ENCODE data around the gene EMC1.
"Not testable (repeated sequence)": the region's sequence is repeated elsewhere in the genome, so short reads cannot be mapped to it uniquely, and the experiment has no call there.

Gene EMC1

DNA sequence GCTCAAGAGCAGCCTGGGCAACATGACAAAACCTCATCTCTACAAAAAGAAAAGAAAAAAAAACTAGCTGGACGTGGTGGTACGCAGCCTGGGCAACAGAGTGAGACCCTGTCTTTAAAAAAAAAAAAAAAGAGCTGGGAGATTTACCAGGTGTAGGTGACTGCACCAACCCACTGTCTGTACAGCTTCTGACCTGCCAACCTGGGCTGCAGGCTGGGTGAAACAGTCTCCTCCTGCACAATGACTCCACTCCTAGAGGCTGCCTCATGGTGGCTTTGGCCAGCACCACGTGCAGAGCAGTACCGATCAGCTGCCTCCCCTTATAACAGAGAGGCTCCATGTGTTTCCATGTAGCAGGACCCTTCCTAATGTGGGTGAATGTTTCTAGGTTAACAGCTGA lies 4.0 kb upstream of the EMC1 start:
- Histone ChIP-seq H3K4me3 (no peak overlapping the region), H3K27ac (no peak overlapping the region)
- TF ChIP-seq, protein P1, sequence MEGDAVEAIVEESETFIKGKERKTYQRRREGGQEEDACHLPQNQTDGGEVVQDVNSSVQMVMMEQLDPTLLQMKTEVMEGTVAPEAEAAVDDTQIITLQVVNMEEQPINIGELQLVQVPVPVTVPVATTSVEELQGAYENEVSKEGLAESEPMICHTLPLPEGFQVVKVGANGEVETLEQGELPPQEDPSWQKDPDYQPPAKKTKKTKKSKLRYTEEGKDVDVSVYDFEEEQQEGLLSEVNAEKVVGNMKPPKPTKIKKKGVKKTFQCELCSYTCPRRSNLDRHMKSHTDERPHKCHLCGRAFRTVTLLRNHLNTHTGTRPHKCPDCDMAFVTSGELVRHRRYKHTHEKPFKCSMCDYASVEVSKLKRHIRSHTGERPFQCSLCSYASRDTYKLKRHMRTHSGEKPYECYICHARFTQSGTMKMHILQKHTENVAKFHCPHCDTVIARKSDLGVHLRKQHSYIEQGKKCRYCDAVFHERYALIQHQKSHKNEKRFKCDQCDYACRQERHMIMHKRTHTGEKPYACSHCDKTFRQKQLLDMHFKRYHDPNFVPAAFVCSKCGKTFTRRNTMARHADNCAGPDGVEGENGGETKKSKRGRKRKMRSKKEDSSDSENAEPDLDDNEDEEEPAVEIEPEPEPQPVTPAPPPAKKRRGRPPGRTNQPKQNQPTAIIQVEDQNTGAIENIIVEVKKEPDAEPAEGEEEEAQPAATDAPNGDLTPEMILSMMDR (IDR thresholded peaks at IDR 0.05), result no peak
- no peak for DNase-seq (ENCODE audit: low spot score)

DNA sequence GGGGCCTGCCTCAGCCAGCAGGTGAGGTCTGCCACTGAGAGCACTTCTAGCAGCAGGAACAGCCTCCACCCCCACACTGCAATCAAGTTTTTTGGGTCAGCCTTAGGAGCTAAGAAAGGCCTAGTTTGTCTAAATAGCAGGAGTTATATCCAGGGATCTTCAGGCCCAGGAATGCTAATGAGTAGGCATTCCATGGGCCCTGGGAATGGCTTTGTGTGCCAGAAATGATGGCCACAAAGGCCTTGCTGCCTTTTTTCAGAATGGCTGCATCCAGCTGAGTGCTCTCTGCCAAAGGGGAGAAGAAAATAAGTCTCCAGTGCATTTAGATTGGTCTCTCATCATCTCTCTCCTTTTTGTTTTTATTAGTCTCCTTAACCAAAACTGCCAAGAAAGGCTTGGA lies 3.1 kb upstream of the EMC1 start:
- Histone ChIP-seq H3K4me3 (no peak overlapping the region), H3K27ac (no peak overlapping the region)
- DNase-seq (ENCODE audit: low spot score), result no peak
- TF ChIP-seq, protein P1 (IDR thresholded peaks at IDR 0.05), result no peak

DNA sequence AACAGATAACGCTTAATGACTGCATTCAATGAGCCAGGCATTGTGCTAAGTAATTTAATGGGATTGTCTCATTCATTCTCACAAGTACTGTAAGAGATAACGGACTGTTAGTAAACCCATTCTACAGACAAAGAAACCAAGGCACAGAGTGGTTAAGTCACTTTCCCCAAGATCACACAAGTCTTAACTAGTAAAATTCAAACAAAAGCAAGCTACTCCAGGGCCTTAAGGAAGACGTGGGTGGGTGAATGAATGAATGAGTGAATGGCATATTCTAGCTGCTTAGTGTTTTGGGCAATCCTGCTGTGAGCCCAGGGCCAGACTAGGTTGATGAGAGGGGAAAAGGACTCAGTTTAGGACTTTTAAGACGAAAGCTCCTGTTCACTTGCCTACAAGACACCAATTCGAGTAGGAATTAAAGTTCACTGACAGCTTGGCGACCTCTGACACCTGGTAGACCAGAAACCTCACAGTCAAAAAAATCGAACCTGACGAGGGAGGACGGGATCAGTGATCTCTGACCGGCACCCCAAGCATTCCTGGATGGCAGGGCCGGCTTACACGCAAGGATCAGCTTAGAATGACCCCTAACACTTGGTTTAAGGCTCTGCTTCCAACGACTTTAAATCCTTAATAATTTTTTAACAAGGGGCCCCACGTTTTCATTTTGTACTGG lies 557 bp downstream of the EMC1 start:
- peak overlapping the region; percentile 88 to 96 for H3K27ac ChIP-seq
- TF ChIP-seq, protein P1 (IDR thresholded peaks at IDR 0.05), result no peak
- DNase-seq (ENCODE audit: low spot score), result no peak
- peak overlapping the region; percentile 94 for H3K4me3 ChIP-seq

DNA sequence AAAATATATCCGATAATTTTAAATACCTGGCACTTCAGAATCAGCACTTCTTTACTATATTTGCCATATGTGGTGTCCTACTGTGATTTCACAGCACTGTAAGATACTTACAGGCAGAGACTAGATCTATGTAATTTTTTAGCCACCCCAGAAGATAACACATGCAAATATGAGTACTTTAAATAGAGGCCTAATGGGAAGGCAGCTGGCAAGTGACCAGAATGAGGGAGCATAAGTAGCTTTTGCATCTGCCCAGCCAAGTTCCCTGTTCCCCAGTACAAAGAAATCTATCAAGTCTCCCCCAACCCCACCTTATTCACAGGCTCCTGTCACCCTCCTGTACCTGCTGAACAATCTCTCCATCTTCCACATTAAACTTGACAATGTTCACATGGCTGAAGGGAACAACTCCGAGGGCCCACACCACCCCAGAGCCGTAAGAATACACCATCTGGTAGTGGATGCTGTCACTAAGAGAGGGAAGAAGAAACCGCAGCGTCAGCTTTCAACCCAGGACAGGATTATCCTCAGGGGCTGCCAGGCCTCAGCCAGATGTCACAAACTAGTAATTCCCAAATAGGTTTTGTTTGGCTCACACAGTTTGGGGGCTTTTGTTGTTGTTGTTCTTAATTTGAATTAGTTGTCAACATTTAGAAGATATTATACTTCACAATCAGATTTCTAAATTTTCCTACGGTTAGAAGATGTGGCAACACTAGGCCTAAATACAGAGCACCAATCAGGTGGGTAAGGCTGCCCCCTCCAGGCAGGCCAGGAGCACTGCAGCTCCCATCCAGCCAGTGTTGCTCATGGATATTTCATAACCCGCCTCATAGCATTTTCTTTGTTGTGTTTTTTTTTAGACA lies 10.4 kb downstream of the EMC1 start:
- DNase-seq (ENCODE audit: low spot score), result no peak
- peak overlapping the region in 1 of 2 donors; percentile 12 for H3K27ac ChIP-seq
- TF ChIP-seq, protein P1 (IDR thresholded peaks at IDR 0.05), result peak; percentile 97
- H3K4me3 ChIP-seq, result no peak overlapping the region

DNA sequence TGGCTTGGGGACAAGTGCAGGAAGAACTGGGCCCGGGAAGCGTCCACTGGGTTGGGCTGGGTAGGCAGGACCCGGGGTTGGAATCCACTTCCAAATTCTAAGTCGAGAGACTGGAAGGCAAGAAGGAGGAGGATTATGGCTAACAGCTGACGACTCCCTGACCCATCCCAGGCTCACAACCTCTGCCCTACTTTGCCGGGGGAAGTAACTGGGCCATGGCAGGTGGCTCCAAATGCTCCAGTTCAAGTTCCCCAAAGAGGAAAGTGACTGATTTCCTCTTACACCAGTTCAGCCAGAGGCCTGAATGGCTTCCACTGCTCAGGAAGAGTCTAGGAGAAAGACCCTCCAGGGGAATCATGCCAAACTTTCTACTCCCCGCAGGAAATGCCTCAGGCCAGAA lies 11.4 kb downstream of the EMC1 start:
- H3K4me3 ChIP-seq, result no peak overlapping the region
- no peak for DNase-seq (ENCODE audit: low spot score)
- H3K27ac ChIP-seq, result no peak overlapping the region
- TF ChIP-seq, protein P1 (IDR thresholded peaks at IDR 0.05), result no peak

DNA sequence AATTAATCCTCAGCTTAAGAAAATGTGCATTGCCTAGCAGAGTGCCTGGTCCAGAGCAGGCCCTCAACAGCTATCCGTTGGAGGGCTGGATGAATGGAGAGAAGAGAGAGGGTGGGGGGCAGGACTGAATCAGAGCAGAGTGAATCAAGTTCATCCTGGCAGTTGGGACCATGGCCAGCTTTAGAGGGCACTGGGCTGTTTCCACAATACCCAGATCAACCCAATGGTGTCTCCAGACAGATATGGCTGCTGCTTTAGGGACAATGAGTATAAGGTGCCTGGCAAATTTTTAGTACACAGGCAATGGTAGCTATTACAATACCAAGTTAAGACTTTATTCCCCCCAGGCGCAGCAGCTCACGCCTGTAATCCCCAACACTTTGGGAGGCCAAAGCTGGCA lies 17.1 kb downstream of the EMC1 start:
- TF ChIP-seq, protein P1 (IDR thresholded peaks at IDR 0.05), result no peak
- no peak for DNase-seq (ENCODE audit: low spot score)
- no peak overlapping the region for H3K4me3 ChIP-seq
- H3K27ac ChIP-seq, result no peak overlapping the region

DNA sequence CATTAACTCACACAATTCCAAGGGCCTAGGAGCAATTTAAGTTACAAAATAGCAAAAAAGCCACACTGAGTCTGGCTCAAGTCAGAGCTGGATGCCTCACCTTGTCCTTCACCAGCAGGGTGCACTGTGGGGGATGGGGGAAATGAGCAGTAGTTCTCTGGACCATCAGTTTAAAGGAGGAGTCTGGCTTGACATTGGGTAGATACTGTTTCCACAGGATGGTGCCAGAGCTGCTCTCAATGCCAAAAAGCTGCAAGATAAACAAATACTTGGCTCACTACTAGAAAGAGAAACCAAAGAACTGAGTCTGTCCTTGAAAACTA lies 18.8 kb downstream of the EMC1 start:
- H3K4me3 ChIP-seq, result no peak overlapping the region
- TF ChIP-seq, protein P1 (IDR thresholded peaks at IDR 0.05), result no peak
- no peak overlapping the region for H3K27ac ChIP-seq
- DNase-seq (ENCODE audit: low spot score), result peak; percentile 49

DNA sequence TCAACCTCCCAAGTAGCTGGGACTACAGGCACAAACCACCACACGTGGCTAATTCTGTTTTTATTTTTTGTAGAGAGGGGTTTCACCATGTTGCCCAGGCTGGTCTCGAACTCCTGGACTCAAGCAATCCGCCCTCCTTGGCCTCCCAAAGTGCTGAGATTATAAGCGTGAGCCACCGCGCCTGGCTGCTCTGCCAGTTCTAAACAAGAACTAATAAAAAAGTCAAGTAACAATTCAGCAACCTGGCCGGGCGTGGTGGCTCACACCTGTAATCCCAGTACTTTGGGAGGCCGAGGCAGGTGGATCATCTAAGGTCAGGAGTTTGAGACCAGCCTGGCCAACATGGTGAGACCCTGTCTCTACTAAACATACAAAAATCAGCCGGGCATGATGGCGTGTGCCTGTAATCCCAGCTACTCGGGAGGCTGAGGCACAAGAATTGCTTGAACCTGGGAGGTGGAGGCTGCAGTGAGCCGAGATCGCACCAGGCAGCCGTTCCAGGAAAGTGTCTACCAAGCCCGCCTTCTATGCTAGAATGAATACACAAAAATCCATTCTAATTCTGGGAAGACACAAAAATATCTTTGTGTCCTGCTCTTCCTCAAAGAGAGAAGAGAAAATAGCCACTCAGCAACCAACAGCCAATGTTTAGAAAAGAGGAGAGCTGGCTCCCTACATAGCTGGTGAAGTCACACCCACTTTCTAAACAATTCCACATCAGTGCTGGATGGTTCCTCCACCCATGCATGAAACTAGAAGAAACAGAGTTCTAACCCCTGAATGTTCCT lies 19.4 kb downstream of the EMC1 start:
- H3K27ac ChIP-seq, H3K4me3 ChIP-seq: not testable (repeated sequence)
- DNase-seq (ENCODE audit: low spot score), result peak; percentile 12

Data from coronary artery (tissue), 2 donors.